Measurements from ENCODE around the gene ADGRL2. TPM values are rescaled to one million over a fixed set of nuclear protein-coding genes. Genes with fewer than 3 reads are reported as not detected.

Gene ADGRL2
- total RNA-seq, 1 donor from 2014 or later = 70.8 TPM

- H3K36me3 Mint-ChIP-seq (ENCODE audit: insufficient read depth) = no peaks in the 10 kb centered on the region
- H3K27me3 Mint-ChIP-seq = no peaks in the 10 kb centered on the region
- H3K4me1 Mint-ChIP-seq (ENCODE audit: low read depth) = peaks cover 59% of the 10 kb centered on the region
- H3K4me3 Mint-ChIP-seq (ENCODE audit: low read depth) = peak overlapping the region; percentile 4
- TF ChIP-seq CTCF (IDR thresholded peaks at IDR 0.05; ENCODE audit: unreplicated experiment) = peak; percentile 13
- DNase-seq (ENCODE audit: low spot score, unreplicated experiment) = no peak
- H3K27ac Mint-ChIP-seq = peak overlapping the region; percentile 49
- H3K9me3 Mint-ChIP-seq (ENCODE audit: low read depth) = no peaks in the 10 kb centered on the region
Observed at GRCh38 chr1:81808760-81809159, 8.0 kb downstream of the ADGRL2 start.

- H3K27me3 Mint-ChIP-seq = no peaks in the 10 kb centered on the region
- H3K27ac Mint-ChIP-seq = peak overlapping the region; percentile 73
- no peaks in the 10 kb centered on the region for H3K9me3 Mint-ChIP-seq (ENCODE audit: low read depth)
- DNase-seq (ENCODE audit: low spot score, unreplicated experiment) = no peak
- H3K4me1 Mint-ChIP-seq (ENCODE audit: low read depth) = peaks cover 51% of the 10 kb centered on the region
- no peak overlapping the region for H3K4me3 Mint-ChIP-seq (ENCODE audit: low read depth)
- H3K36me3 Mint-ChIP-seq (ENCODE audit: insufficient read depth) = no peaks in the 10 kb centered on the region
- TF ChIP-seq CTCF (IDR thresholded peaks at IDR 0.05; ENCODE audit: unreplicated experiment) = no peak
Observed at GRCh38 chr1:81809808-81810207, 9.1 kb downstream of the ADGRL2 start.

- TF ChIP-seq CTCF (IDR thresholded peaks at IDR 0.05; ENCODE audit: unreplicated experiment) = peak; percentile 28
- Mint-ChIP-seq H3K27me3 (no peaks in the 10 kb centered on the region), H3K9me3 (ENCODE audit: low read depth) (no peaks in the 10 kb centered on the region), H3K4me3 (ENCODE audit: low read depth) (no peak overlapping the region), H3K4me1 (ENCODE audit: low read depth) (peaks cover 36% of the 10 kb centered on the region), H3K27ac (peak overlapping the region; percentile 22), H3K36me3 (ENCODE audit: insufficient read depth) (no peaks in the 10 kb centered on the region)
- DNase-seq (ENCODE audit: low spot score, unreplicated experiment) = no peak
Observed at GRCh38 chr1:81811757-81812371, 11.1 kb downstream of the ADGRL2 start.

- DNase-seq (ENCODE audit: low spot score, unreplicated experiment) = no peak
- Mint-ChIP-seq H3K9me3 (ENCODE audit: low read depth) (no peaks in the 10 kb centered on the region), H3K4me3 (ENCODE audit: low read depth) (no peak overlapping the region), H3K27ac (no peak overlapping the region), H3K4me1 (ENCODE audit: low read depth) (peaks cover 33% of the 10 kb centered on the region), H3K36me3 (ENCODE audit: insufficient read depth) (no peaks in the 10 kb centered on the region), H3K27me3 (no peaks in the 10 kb centered on the region)
- no peak for TF ChIP-seq CTCF (IDR thresholded peaks at IDR 0.05; ENCODE audit: unreplicated experiment)
Observed at GRCh38 chr1:81812712-81813111, 12.0 kb downstream of the ADGRL2 start.

GRCh38 chr1:81813691-81814090 is 13.0 kb downstream of the ADGRL2 start:
- no peak overlapping the region for H3K27ac Mint-ChIP-seq
- H3K4me1 Mint-ChIP-seq (ENCODE audit: low read depth) = peaks cover 28% of the 10 kb centered on the region
- H3K36me3 Mint-ChIP-seq (ENCODE audit: insufficient read depth) = no peaks in the 10 kb centered on the region
- DNase-seq (ENCODE audit: low spot score, unreplicated experiment) = no peak
- no peaks in the 10 kb centered on the region for H3K9me3 Mint-ChIP-seq (ENCODE audit: low read depth)
- H3K27me3 Mint-ChIP-seq = no peaks in the 10 kb centered on the region
- no peak for TF ChIP-seq CTCF (IDR thresholded peaks at IDR 0.05; ENCODE audit: unreplicated experiment)
- no peak overlapping the region for H3K4me3 Mint-ChIP-seq (ENCODE audit: low read depth)
